DMS53 treated with DMSO at 0.1 percent for 48 hours (cell line): Measurements from ENCODE around the gene ABHD4.
"Not testable (repeated sequence)": the region's sequence is repeated elsewhere in the genome, so short reads cannot be mapped to it uniquely, and the experiment has no call there.

Experiments
- DNase-seq: peaks from one replicate; lab custom pipeline; 2025; ENCODE audit not compliant: unreplicated experiment; lab: John Stamatoyannopoulos, UW

Gene ABHD4, protein sequence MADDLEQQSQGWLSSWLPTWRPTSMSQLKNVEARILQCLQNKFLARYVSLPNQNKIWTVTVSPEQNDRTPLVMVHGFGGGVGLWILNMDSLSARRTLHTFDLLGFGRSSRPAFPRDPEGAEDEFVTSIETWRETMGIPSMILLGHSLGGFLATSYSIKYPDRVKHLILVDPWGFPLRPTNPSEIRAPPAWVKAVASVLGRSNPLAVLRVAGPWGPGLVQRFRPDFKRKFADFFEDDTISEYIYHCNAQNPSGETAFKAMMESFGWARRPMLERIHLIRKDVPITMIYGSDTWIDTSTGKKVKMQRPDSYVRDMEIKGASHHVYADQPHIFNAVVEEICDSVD

DNA sequence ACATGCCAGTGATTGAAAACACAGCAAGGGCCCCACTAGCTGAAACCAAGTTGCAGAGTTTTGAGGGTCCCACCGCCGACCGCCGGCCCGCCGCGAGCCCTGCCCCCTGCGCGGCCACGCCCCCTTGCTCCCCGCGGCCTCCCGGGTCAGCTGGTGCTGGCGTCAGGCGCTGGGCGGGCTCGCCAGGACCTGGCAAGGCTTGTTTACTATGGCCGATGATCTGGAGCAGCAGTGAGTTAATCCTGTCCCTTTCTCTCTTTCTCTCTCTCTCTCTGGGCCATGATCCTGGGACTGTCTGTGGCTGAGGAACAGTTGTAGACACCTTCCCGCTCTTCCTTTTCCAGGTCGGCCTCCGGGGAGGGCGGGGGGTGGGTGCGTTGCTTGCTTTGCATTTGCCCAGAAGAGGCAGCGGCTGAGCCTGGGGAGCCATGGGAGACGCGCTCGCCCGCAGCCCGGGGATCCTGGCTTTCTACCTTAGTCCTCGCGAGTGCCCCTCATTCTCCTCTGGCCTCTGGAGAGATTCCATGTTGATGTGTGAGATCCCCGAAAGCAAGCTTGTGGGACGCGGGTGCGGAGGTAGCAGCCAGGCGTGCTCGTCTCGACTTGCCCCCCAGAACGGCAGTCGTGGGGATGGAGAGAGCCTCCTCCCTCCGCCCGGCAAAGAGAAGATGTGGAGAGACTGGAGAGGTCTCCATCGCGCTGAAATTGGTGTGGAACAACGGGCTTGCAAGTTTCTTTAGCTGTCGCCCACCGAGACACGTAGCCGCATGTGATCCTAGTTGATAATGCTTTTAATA is at the start of gene ABHD4:
Gene ABHD4 (plus strand): TSS at position 202 of the 797 bp plus-strand sequence. CDS start 7 bp downstream, at position 209.
- DNase-seq, result peak; percentile 15

DNA sequence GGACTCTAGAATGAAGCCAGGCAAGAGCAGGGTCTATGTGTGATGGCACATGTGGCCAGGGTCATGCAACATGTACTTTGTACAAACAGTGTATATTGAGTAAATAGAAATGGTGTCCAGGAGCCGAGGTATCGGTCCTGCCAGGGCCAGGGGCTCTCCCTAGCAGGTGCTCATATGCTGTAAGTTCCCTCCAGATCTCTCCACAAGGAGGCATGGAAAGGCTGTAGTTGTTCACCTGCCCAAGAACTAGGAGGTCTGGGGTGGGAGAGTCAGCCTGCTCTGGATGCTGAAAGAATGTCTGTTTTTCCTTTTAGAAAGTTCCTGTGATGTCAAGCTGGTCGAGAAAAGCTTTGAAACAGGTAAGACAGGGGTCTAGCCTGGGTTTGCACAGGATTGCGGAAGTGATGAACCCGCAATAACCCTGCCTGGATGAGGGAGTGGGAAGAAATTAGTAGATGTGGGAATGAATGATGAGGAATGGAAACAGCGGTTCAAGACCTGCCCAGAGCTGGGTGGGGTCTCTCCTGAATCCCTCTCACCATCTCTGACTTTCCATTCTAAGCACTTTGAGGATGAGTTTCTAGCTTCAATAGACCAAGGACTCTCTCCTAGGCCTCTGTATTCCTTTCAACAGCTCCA is 48.7 kb upstream of the ABHD4 start:
- DNase-seq, result no peak

DNA sequence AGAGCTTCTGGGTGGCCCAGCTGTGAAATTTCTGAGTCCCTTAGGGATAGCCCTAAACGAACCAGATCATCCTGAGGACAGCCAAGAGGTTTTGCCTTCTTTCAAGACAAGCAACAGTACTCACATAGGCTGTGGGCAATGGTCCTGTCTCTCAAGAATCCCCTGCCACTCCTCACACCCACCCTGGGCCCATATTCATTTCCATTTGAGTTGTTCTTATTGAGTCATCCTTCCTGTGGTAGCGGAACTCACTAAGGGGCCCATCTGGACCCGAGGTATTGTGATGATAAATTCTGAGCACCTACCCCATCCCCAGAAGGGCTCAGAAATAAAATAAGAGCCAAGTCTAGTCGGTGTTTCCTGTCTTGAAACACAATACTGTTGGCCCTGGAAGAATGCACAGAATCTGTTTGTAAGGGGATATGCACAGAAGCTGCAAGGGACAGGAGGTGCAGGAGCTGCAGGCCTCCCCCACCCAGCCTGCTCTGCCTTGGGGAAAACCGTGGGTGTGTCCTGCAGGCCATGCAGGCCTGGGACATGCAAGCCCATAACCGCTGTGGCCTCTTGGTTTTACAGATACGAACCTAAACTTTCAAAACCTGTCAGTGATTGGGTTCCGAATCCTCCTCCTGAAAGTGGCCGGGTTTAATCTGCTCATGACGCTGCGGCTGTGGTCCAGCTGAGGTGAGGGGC is 48.0 kb upstream of the ABHD4 start:
- no peak for DNase-seq

DNA sequence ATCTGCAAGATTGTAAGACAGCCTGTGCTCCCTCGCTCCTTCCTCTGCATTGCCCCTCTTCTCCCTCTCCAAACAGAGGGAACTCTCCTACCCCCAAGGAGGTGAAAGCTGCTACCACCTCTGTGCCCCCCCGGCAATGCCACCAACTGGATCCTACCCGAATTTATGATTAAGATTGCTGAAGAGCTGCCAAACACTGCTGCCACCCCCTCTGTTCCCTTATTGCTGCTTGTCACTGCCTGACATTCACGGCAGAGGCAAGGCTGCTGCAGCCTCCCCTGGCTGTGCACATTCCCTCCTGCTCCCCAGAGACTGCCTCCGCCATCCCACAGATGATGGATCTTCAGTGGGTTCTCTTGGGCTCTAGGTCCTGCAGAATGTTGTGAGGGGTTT is 46.5 kb upstream of the ABHD4 start:
- no peak for DNase-seq

DNA sequence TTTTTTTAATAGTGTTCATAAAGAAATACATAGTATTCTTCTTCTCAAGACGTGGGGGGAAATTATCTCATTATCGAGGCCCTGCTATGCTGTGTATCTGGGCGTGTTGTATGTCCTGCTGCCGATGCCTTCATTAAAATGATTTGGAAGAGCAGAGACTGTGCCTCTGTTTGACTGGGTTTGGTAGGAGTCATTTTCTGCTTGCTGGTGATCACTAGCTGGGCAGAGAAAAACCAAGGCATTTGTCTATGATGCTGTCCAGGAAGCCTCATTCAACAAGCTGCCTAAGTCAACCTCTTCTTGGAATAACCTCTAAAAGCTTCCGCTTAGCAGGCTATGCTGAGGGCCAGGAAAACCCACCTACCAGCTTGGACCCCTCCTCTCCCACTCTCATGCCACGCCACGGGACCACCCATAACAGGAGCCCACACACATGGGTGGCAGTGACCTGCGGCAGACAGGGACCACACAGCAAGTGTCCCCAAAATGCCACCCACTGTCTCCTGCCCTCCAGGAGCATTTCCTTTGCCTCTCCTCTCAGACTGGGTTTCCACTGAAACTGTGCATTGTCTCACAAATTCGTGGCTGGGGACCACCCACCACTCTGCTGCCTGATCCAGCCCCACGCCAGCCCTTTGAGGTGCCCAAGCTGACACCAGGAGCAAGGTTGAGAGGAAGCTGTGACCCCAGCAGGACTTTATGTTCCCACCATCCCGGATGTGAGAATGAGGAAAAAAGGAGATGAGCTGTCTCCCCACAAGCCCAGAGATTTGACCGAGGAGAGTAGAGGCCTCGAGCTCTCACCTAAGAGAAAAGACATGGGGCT is 45.9 kb upstream of the ABHD4 start:
- no peak for DNase-seq

DNA sequence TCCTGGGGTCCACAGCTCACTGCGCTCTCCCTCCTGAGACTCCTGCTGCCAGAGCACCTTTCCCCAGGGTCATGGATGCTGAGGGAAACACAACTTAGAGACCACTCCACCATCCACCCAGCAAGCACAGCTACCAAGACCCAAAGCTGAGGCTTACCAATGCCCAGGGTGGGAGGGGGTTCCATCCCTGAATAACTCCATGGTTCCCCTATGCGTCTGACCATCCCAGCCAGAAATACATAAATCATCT is 45.3 kb upstream of the ABHD4 start:
- no peak for DNase-seq

DNA sequence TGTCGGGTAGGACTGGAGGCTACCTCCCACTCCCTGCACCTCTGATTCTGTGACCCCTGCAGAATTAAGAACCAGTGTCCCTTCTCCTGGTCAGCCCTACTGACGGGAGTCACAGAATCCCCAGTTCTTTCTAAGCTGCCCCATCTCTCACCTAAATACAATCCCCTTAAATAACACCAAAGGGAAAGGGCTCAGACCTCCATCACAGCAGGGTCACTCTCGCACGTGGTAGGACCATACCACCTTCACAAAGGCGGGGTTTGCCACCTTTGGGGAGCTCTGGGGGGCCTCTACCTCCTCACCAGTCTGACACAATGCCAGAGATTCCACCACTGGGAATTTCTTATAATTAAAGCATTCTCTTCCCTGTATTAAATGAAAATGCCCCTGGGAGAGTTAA is 44.7 kb upstream of the ABHD4 start:
- no peak for DNase-seq

DNA sequence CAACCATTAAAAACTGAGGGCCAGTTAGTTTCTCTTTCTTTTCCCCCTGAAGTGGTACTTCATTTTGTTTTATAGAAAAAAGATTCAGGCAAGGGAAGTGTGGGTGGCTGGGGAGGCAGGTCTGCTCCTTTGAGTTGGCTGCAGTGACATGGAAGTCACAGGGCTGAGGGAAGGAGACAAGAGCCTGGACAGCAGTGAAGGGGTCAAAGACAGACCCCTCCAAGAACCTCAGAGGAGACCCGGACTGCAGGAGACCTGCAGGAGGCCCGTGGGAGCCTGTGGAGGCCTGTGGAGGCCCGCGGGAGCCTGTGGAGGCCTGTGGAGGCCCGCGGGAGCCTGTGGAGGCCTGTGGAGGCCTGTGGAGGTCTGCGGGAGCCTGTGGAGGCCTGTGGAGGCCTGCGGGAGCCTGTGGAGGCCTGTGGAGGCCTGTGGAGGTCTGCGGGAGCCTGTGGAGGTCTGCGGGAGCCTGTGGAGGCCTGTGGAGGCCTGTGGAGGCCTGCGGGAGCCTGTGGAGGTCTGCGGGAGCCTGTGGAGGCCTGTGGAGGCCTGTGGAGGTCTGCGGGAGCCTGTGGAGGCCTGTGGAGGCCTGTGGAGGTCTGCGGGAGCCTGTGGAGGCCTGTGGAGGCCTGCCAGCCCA is 44.1 kb upstream of the ABHD4 start:
- not testable (repeated sequence) for DNase-seq

DNA sequence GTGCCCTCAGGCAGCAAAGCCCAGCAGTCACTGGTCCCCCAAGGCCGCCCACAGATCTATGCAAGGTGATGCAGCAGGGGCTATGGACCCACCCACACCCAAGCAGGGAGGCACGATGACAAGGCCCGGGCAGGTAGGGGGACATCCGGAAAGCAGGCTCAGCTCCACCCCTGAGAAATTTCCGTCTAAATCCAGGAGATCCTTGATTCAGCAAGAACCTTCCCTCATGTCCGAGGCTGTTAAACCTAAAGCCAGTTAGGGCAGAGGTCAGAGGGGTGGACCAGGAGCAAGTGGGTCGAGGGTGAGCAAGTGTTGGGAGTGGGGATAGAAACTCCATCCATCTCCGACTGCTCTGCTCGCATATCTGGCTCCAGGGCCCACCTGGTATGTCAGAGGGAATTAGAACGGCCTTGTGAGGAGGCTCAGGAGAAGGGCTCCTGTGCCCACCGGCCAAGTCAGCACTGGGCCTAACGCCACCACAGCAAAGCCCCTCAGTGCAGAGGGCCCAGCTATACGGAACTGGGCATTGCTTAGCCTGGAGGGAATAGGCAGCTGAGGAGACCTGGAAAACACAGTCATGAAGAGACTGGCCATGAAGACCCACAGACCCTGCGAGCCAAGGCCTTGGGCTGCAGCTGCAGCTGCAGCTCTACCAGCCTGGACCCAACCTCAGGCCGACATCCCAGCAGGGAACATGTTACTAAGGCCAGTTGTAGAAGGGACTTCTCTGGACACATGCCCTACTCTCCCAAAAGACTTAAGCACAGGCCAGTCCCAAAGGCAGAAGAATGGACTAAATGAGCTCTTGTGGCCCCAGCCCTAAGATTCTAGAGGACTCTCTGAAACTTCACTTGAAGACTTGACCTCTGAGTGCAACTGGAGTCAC is 43.4 kb upstream of the ABHD4 start:
- DNase-seq, result no peak

DNA sequence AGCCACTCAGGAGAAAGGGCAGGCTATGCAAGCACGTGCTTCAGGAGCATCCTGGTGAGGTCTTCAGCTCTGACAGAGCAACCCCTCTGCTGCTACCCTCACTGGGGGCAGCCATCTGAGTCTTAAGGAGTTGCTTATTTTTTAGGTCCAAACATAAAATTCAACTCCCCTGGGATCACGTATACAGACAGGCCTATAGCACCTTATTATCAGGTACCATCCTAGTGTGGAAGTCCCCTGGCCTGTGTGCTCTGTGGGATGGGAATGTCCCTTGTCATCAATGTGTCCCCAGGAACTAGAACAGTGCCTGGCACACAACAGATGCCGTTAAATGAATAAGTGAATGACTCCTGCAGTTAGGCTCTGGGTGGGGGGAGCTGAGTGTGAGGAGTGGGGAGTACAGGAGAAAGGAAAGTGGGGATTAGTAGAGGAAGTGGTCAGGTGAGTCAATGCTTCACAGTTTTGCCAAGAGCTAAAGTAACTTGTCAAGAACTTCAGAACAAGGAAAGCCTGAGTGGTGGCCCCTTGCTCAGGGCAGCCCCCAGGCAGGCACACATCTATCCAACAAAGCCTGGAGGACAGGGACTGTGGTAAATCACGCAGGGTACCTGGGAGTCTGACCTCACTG is 42.6 kb upstream of the ABHD4 start:
- no peak for DNase-seq

DNA sequence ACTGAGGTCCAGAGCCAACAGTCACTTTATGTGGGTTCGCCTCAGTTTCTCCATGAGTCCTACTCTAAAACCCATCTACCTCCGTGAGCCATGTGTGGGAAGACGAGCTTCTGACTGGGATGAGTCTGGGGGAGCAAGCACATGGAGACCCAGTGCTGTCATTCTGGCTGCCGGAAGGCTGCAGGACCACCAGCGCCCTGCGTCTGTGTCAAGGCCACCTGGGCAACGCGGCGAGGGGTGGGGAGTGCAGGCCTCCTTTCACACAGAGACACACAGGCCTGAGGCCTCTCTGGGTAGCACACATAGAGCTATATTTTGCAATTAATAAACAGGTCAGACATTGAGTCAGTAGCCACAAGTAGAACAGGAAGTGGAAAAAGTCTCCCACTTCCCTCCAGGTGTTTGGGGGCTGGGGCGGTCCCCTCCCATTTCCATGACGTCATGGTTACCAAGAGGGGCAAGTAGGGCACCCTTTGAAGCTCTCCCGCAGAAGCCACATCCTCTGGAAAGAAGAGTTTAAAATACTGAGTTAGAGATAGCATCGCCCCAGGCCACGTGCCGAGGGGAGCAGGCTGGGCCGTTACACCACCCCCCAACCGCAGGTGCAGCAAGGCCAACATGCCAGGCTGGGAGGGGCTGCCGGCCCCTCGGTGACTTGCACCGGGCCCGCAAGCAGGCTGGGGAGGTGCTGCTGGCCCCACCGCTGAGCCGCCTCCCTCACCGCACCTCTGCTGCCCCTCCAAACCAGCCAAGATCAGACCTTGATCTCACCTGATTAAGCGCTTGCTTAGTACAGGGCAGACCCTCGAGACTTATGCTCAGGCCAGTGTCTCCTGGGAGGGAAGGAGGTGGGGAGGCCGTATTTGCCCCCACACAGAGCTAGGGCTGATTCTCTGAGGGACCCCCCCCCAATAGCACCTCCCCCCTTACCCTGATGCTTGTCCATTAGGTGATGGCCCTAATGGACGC is 41.8 kb upstream of the ABHD4 start:
- DNase-seq, result no peak

DNA sequence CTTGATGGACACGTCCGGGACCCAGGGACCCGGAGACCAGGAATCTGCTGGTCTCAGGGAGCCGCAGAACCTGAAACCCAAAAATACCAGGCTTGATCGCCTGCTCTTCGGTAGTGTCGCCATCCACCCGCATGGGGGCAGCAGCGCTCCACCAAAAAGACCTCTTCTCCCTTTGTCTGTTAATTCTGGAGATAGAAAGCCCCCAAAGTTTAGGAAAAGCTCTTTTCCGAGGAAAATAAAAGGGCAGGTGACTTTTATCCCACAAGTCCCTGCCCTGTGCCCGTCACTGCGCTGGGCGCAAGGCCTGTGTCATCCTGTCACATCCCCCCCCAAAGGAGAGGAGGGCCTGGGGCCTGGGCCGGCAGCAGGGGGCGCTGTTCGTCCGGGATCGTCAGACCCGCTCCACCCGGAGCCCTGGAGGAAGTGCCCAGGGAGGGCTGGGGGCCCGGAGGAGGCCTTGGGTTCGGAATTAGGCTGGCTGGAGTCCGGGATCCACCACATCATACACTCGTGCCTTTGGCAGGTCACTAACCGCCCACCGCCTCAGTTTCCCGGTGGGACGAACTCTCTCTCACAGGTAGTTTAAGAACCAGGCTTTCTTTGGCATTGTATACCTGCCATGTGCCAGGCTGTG is 41.0 kb upstream of the ABHD4 start:
- DNase-seq, result peak; percentile 34

DNA sequence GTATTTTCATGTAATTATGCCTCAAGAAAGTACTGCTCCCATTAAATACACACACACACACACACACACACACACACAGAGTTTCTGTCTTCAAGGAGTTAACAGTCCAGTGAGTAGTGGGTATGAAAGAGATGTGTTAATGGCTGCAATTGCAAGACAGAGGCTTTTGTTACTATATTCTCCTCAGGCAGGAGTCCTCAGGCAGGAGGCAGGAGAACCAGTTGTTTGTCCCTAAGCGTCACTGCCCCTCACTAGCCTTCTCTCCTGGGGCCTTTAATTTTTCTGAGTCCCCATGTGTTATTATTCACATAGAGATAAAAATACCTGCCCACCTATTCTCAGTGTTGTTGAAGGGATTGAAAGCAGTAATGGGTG is 40.3 kb upstream of the ABHD4 start:
- no peak for DNase-seq

DNA sequence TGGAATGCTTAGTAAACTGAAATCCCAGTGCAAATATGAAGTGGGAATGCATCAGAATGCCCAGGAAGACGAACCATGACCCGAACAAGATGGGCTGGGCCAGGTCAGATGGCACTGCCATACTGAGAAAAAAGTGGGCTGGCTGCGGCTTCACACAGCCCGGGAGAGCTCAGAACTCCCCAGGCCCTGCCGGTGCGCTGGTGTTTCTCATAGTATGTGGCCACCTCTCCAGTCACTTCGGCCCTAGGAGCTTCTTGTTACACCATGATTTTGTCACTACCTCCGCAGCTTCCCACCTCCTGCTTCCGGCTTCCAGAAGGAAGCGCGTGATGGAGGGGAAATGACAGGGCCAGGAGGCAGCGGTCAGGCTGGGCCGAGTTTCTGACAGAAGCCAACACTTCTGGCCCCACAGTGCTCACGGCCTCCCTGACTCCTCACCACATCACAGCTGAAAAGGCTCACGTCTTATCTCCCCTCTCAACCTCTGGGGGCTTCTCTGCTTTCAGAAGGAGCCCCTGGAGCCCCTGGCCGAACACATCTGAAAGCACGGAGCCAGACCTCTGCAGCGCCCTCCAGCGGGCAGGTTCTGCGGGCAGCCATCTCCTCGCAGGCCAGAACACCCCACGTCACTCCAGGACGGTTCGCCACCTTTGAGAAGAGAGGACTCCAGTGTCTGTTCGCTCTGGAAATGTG is 39.7 kb upstream of the ABHD4 start:
- DNase-seq, result no peak

DNA sequence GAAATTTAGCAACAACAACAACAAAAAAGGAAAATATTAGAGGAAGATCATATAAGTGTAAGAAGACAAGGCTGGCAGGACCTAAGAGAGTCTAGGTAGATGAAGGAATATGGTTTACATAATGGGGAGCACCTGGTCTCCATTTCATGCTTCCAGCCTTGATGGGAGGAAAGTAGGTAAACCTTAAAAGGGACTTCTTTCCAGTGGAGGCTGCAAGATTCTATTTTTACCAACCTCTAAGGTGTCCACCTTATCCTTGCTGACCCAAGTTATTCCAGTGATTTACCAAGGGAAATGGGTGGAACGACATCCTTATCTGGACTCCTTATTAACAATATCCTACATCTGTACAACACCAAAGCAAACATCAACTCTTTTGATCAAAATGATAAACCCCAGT is 39.1 kb upstream of the ABHD4 start:
- no peak for DNase-seq

DNA sequence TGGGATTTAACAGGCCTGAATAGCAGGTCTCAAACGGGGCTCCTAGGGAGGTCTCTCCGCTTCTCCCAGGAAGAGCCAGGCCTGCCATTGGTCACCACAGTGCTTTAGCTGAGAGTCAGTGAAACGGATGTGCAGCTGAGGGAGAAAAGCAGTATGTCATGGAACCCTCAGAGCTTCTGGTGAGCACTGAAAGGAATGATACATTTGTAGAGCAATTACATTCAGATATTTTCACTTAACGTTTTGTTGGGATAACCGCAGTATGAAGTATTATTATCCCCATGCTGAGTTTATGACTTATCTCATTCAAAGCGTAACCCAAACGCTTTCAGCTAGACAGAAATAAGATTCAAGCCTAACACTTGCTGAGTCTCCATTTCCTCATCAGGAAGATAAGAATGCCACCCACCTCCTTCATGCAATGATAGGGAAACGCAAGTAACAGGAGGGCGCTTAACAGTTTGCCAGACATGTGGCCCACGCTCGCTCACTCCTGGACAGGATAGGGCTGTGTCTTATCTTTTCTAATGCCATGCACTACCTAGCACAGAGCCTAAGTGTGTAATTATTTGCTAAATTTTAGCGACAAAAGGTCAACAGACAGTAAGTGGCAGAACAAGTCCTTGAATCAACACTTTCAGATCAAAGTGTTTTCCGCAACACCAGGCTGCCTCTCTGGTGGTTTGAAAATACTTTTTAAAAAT is 37.3 kb upstream of the ABHD4 start:
- peak; percentile 88 for DNase-seq
